WTC11 (cell line): ENCODE measurements around the gene IZUMO4. TPM values are rescaled to one million over a fixed set of nuclear protein-coding genes. Genes with fewer than 3 reads are reported as not detected.

ENCODE experiments used
- ATAC-seq: fragments of 200-7000 bp; cut with Tn5 transposase; 2 replicates; pipeline ENCODE4 v1.10.0; 2021; ENCODE audit warnings: mild to moderate bottlenecking, moderate library complexity
- CTCF ChIA-PET: fragments of 300-600 bp; sonication (Branson Sonifier 250); formaldehyde crosslinking; loops from one replicate; lab custom pipeline; 2021; ENCODE audit warnings: antibody characterized with exemption; lab: Charles Lee
- POLR2A ChIA-PET: fragments of 350-600 bp; sonication (Branson Sonifier 250); formaldehyde crosslinking; loops from one replicate; lab custom pipeline; 2021; ENCODE audit warnings: antibody characterized with exemption; lab: Charles Lee
- DNase-seq: peaks from one replicate; pipeline ENCODE4 v3.0.0; 2021; ENCODE audit warnings: low spot score
- H3K27ac Mint-ChIP-seq: 2 replicates; pipeline ENCODE4 v1.8.0; 2021; ENCODE audit warnings: mixed read lengths
- H3K27me3 Mint-ChIP-seq: 2 replicates; pipeline ENCODE4 v1.8.0; 2021; ENCODE audit warnings: low read depth, mild to moderate bottlenecking, moderate library complexity, mixed read lengths
- H3K36me3 Mint-ChIP-seq: 2 replicates; pipeline ENCODE4 v1.8.0; 2021; ENCODE audit warnings: mixed read lengths
- H3K4me1 Mint-ChIP-seq: 2 replicates; pipeline ENCODE4 v1.8.0; 2022; ENCODE audit warnings: mixed read lengths
- H3K4me3 Mint-ChIP-seq: 2 replicates; pipeline ENCODE4 v1.8.0; 2021; ENCODE audit warnings: mild to moderate bottlenecking, moderate library complexity, mixed read lengths
- H3K9me3 Mint-ChIP-seq: 2 replicates; pipeline ENCODE4 v1.8.0; 2021; ENCODE audit warnings: mixed read lengths
- FOXK1 ChIP-seq: sonication (generic); formaldehyde crosslinking; IDR thresholded peaks from 2 replicates; pipeline ENCODE4 v1.8.0; 2022; ENCODE audit warnings: mild to moderate bottlenecking, moderate library complexity, missing genetic modification reagents
- IRF2 ChIP-seq: sonication (generic); formaldehyde crosslinking; IDR thresholded peaks from 2 replicates; pipeline ENCODE4 v1.8.0; 2022; ENCODE audit warnings: low read depth, missing genetic modification reagents, borderline replicate concordance
- JUN ChIP-seq: sonication (generic); formaldehyde crosslinking; IDR thresholded peaks from 2 replicates; pipeline ENCODE4 v1.8.0; 2023; ENCODE audit warnings: mild to moderate bottlenecking, missing genetic modification reagents
- MXD4 ChIP-seq: fragments of 250-450 bp; sonication (Bioruptor Pico); IDR thresholded peaks from 2 replicates; pipeline ENCODE4 v1.8.0; 2021; ENCODE audit warnings: mild to moderate bottlenecking, moderate library complexity, borderline replicate concordance
- PRRX2 ChIP-seq: fragments of 250-450 bp; sonication (Bioruptor Pico); IDR thresholded peaks from 2 replicates; pipeline ENCODE4 v1.8.0; 2021; ENCODE audit warnings: mild to moderate bottlenecking
- RORB ChIP-seq: fragments of 250-450 bp; sonication (Bioruptor Pico); IDR thresholded peaks from 2 replicates; pipeline ENCODE4 v1.9.0; 2021; ENCODE audit warnings: mild to moderate bottlenecking
- SMAD3 ChIP-seq: sonication (generic); formaldehyde crosslinking; IDR thresholded peaks from 2 replicates; pipeline ENCODE4 v1.8.0; 2022; ENCODE audit warnings: missing genetic modification reagents, mild to moderate bottlenecking, borderline replicate concordance
- TEAD1 ChIP-seq: sonication (generic); formaldehyde crosslinking; IDR thresholded peaks from 2 replicates; pipeline ENCODE4 v1.8.0; 2022; ENCODE audit warnings: mild to moderate bottlenecking, missing genetic modification reagents
- TEAD4 ChIP-seq: sonication (generic); formaldehyde crosslinking; IDR thresholded peaks from 2 replicates; pipeline ENCODE4 v1.8.0; 2022; ENCODE audit warnings: mild to moderate bottlenecking, missing genetic modification reagents
- ZBTB21 ChIP-seq: sonication (generic); formaldehyde crosslinking; IDR thresholded peaks from 2 replicates; pipeline ENCODE4 v1.8.1; 2023; ENCODE audit warnings: mild to moderate bottlenecking, missing genetic modification reagents, borderline replicate concordance
- ZNF121 ChIP-seq: sonication (generic); formaldehyde crosslinking; IDR thresholded peaks from 2 replicates; pipeline ENCODE4 v1.8.0; 2023; ENCODE audit warnings: missing genetic modification reagents
- total RNA-seq: library from RNA; stranded (reverse); gene quantifications from 3 replicates; pipeline ENCODE4 v1.2.3, GENCODE V29; 2021
- TF ChIP-seq, protein P1 (sequence below): sonication (generic); formaldehyde crosslinking; IDR thresholded peaks from 2 replicates; pipeline ENCODE4 v1.8.1; 2023; ENCODE audit warnings: mild to moderate bottlenecking, missing genetic modification reagents, moderate library complexity
- TF ChIP-seq, protein P2 (sequence below): sonication (generic); formaldehyde crosslinking; IDR thresholded peaks from 2 replicates; pipeline ENCODE4 v1.8.1; 2022; ENCODE audit warnings: mild to moderate bottlenecking, missing genetic modification reagents, moderate library complexity, borderline replicate concordance
- TF ChIP-seq, protein P3 (sequence below): sonication (generic); formaldehyde crosslinking; IDR thresholded peaks from 2 replicates; pipeline ENCODE4 v1.8.1; 2023; ENCODE audit warnings: mild to moderate bottlenecking, moderate library complexity, missing genetic modification reagents
- TF ChIP-seq, protein P4 (sequence below): sonication (generic); formaldehyde crosslinking; IDR thresholded peaks from 2 replicates; pipeline ENCODE4 v1.8.0; 2022; ENCODE audit warnings: mild to moderate bottlenecking, missing genetic modification reagents
- TF ChIP-seq, protein P5 (sequence below): sonication (generic); formaldehyde crosslinking; IDR thresholded peaks from 2 replicates; pipeline ENCODE4 v1.8.1; 2023; ENCODE audit warnings: mild to moderate bottlenecking, missing genetic modification reagents, borderline replicate concordance
- TF ChIP-seq, protein P6 (sequence below): fragments of 250-450 bp; sonication (Bioruptor Pico); IDR thresholded peaks from 2 replicates; pipeline ENCODE4 v1.9.0; 2021; ENCODE audit warnings: moderate library complexity, mild to moderate bottlenecking, inconsistent platforms, borderline replicate concordance

IZUMO4 gene
- total RNA-seq, 1 experiment from 2014 or later: 1.9 TPM

DNA sequence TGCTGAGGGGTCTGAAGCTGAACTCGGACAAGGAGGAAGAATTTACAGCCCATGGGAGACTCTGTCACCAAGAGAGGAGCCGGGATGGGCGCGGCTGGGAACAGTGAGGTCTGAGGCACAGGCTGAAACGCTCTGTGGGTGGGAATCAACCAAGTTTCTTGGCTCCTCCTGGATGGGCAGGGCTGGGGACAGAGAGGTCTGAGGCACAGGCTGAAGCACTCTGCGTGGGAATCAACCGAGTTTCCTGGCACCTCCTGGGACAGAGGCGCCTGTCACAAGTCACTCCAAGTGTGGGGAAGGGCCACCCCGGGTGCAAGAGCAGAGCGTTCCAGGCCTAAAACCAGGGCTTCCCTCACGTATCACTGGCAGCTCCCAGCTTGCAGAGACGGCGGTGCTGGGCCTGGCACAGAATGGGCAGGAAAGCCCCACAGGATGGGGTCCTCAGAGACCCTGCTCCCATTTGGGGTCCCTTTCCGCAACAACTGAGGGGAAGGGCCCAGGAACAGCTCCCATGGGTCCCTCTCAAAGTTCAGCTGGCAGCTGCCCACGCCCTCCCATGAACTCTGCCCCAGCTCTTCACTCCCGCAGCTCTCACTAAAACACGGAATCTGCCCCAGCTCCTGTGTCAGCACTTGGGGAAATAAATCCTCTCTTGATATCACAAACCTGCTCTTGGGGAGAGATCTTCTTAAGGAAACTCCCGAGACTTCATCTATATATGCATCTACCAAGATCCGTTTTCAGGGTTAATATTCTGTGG, 36.2 kb downstream of the IZUMO4 start:
- Mint-ChIP-seq H3K27me3 (no peaks in the 10 kb centered on the region), H3K27ac (peak overlapping the region; percentile 45; the same call in 1 of the 2 replicates), H3K9me3 (no peaks in the 10 kb centered on the region), H3K4me3 (no peak overlapping the region), H3K36me3 (peaks cover 37% of the 10 kb centered on the region), H3K4me1 (no peaks in the 10 kb centered on the region)
- TF ChIP-seq TEAD4 (no peak), MXD4 (CRISPR knock-in tag) (no peak), FOXK1 (CRISPR knock-in tag) (no peak)
- POLR2A ChIA-PET: no interaction called here
- DNase-seq (no peak), ATAC-seq (no peak)
- CTCF ChIA-PET: interaction anchor here (0.6 kb wide), 1 partner anchor 39 kb away, joined by 3 read pairs; no protein-coding TSS in a partner anchor

DNA sequence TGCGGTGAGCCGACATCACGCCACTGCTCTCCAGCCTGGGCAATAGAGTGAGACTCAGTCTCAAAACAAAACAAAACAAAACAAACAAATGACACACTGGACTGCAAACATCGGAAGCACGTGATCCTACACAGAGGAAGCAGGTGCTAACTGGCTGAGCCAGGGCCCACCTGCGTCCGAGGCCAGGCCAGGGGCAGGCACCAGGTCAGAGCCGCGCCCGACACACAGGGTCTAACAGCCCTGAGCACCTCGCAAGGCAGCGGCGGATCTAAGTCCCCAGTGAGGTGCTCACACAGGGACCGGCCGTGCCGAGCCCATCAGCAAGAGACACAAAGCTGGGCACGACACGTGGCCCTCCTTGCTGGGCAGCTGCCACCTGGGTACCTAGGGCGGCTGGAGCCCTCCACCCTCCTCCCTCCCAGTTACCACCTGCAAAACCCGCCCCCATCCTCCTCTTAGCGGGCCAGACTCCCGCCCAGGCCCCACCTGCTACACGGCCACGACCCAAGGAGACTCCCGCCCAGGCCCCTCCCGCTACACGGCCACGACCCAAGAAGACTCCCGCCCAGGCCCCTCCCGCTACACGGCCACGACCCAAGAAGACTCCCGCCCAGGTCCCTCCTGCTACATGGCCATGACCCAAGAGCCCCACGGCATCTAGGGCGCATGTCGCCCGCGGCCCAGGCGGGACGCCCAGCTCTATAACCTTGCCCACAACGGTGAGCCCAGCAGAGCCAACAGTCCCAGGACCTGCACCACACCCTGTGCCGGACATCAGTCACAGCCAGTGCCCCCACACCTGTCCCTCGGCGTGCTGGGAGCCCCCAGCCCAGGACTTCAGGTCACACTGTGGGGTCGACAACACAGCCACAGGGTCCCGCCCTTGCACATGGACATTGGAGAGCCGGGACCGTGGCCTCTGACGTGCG, 39.0 kb downstream of the IZUMO4 start:
- no peak for ATAC-seq
- H3K27ac Mint-ChIP-seq: 0 out of 2 replicates have a peak overlapping the region, but pooled peaks have one; percentile 6
- H3K27me3 Mint-ChIP-seq: no peaks in the 10 kb centered on the region
- no peak for DNase-seq
- POLR2A ChIA-PET: interaction anchor here (0.9 kb wide), 1 partner anchor 94 kb away, joined by 3 read pairs; no protein-coding TSS in a partner anchor
- CTCF ChIA-PET: interaction anchor here (1.3 kb wide), 1 partner anchor 20 kb away, joined by 4 read pairs; no protein-coding TSS in a partner anchor
- no peak for TF ChIP-seq PRRX2 (CRISPR knock-in tag)
- TF ChIP-seq, protein P1, sequence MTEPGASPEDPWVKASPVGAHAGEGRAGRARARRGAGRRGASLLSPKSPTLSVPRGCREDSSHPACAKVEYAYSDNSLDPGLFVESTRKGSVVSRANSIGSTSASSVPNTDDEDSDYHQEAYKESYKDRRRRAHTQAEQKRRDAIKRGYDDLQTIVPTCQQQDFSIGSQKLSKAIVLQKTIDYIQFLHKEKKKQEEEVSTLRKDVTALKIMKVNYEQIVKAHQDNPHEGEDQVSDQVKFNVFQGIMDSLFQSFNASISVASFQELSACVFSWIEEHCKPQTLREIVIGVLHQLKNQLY: no peak
- no peak for TF ChIP-seq ZNF121 (CRISPR knock-in tag)
- TF ChIP-seq, protein P2, sequence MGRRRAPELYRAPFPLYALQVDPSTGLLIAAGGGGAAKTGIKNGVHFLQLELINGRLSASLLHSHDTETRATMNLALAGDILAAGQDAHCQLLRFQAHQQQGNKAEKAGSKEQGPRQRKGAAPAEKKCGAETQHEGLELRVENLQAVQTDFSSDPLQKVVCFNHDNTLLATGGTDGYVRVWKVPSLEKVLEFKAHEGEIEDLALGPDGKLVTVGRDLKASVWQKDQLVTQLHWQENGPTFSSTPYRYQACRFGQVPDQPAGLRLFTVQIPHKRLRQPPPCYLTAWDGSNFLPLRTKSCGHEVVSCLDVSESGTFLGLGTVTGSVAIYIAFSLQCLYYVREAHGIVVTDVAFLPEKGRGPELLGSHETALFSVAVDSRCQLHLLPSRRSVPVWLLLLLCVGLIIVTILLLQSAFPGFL (CRISPR knock-in tag): no peak
- no peak for TF ChIP-seq RORB (CRISPR knock-in tag)
- TF ChIP-seq, protein P3, sequence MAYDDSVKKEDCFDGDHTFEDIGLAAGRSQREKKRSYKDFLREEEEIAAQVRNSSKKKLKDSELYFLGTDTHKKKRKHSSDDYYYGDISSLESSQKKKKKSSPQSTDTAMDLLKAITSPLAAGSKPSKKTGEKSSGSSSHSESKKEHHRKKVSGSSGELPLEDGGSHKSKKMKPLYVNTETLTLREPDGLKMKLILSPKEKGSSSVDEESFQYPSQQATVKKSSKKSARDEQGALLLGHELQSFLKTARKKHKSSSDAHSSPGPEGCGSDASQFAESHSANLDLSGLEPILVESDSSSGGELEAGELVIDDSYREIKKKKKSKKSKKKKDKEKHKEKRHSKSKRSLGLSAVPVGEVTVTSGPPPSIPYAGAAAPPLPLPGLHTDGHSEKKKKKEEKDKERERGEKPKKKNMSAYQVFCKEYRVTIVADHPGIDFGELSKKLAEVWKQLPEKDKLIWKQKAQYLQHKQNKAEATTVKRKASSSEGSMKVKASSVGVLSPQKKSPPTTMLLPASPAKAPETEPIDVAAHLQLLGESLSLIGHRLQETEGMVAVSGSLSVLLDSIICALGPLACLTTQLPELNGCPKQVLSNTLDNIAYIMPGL: no peak
- no peak for TF ChIP-seq ZBTB21 (CRISPR knock-in tag)
- no peak for TF ChIP-seq SMAD3 (CRISPR knock-in tag)
- TF ChIP-seq, protein P4, sequence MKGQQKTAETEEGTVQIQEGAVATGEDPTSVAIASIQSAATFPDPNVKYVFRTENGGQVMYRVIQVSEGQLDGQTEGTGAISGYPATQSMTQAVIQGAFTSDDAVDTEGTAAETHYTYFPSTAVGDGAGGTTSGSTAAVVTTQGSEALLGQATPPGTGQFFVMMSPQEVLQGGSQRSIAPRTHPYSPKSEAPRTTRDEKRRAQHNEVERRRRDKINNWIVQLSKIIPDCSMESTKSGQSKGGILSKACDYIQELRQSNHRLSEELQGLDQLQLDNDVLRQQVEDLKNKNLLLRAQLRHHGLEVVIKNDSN (CRISPR knock-in tag): no peak
- TF ChIP-seq JUN (CRISPR knock-in tag): no peak
- no peak for TF ChIP-seq TEAD1 (CRISPR knock-in tag)
- TF ChIP-seq IRF2 (CRISPR knock-in tag): no peak
- H3K36me3 Mint-ChIP-seq: peaks cover 46% of the 10 kb centered on the region
- H3K9me3 Mint-ChIP-seq: no peaks in the 10 kb centered on the region
- H3K4me3 Mint-ChIP-seq: no peak overlapping the region
- H3K4me1 Mint-ChIP-seq: no peaks in the 10 kb centered on the region

DNA sequence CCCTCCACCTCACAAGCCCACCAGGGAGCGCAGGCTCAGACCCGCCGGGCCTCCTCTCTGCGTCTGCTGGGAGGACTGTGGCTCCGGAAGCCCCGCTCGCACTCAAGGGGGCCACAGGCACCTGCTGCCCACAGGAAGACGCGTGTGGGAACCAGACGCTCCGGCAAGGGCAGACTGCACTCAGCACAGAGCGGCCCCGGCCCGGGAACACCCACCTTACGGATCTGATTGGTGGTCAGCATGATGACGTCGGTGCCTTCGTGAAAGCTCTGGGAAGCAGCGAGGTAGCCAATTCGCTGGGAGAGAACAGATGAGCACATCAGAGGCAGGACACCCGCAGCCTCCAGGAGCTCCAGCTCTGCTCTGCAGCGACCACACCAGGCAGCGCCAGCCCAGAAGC, 40.1 kb downstream of the IZUMO4 start:
- peak; percentile 60 for ATAC-seq
- H3K36me3 Mint-ChIP-seq: peaks cover 43% of the 10 kb centered on the region
- ChIA-PET POLR2A (interaction anchor here (0.9 kb wide), 1 partner anchor 93 kb away, joined by 3 read pairs; no protein-coding TSS in a partner anchor), CTCF (interaction anchor here (0.7 to 1.4 kb wide), 3 partner anchors 19 to 103 kb away, joined by 4 to 5 read pairs (median 4); no protein-coding TSS in a partner anchor)
- H3K4me3 Mint-ChIP-seq: no peak overlapping the region
- H3K27me3 Mint-ChIP-seq: no peaks in the 10 kb centered on the region
- no peaks in the 10 kb centered on the region for H3K4me1 Mint-ChIP-seq
- DNase-seq: no peak
- H3K27ac Mint-ChIP-seq: no peak overlapping the region; the same call in 1 of the 2 replicates
- H3K9me3 Mint-ChIP-seq: no peaks in the 10 kb centered on the region
- TF ChIP-seq, protein P5, sequence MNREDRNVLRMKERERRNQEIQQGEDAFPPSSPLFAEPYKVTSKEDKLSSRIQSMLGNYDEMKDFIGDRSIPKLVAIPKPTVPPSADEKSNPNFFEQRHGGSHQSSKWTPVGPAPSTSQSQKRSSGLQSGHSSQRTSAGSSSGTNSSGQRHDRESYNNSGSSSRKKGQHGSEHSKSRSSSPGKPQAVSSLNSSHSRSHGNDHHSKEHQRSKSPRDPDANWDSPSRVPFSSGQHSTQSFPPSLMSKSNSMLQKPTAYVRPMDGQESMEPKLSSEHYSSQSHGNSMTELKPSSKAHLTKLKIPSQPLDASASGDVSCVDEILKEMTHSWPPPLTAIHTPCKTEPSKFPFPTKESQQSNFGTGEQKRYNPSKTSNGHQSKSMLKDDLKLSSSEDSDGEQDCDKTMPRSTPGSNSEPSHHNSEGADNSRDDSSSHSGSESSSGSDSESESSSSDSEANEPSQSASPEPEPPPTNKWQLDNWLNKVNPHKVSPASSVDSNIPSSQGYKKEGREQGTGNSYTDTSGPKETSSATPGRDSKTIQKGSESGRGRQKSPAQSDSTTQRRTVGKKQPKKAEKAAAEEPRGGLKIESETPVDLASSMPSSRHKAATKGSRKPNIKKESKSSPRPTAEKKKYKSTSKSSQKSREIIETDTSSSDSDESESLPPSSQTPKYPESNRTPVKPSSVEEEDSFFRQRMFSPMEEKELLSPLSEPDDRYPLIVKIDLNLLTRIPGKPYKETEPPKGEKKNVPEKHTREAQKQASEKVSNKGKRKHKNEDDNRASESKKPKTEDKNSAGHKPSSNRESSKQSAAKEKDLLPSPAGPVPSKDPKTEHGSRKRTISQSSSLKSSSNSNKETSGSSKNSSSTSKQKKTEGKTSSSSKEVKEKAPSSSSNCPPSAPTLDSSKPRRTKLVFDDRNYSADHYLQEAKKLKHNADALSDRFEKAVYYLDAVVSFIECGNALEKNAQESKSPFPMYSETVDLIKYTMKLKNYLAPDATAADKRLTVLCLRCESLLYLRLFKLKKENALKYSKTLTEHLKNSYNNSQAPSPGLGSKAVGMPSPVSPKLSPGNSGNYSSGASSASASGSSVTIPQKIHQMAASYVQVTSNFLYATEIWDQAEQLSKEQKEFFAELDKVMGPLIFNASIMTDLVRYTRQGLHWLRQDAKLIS (CRISPR knock-in tag): no peak
- TF ChIP-seq, protein P6, sequence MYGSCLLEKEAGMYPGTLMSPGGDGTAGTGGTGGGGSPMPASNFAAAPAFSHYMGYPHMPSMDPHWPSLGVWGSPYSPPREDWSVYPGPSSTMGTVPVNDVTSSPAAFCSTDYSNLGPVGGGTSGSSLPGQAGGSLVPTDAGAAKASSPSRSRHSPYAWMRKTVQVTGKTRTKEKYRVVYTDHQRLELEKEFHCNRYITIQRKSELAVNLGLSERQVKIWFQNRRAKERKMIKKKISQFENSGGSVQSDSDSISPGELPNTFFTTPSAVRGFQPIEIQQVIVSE (CRISPR knock-in tag): no peak
